ENCODE measurements around the gene SIAH2.

The SIAH2 gene

DNA sequence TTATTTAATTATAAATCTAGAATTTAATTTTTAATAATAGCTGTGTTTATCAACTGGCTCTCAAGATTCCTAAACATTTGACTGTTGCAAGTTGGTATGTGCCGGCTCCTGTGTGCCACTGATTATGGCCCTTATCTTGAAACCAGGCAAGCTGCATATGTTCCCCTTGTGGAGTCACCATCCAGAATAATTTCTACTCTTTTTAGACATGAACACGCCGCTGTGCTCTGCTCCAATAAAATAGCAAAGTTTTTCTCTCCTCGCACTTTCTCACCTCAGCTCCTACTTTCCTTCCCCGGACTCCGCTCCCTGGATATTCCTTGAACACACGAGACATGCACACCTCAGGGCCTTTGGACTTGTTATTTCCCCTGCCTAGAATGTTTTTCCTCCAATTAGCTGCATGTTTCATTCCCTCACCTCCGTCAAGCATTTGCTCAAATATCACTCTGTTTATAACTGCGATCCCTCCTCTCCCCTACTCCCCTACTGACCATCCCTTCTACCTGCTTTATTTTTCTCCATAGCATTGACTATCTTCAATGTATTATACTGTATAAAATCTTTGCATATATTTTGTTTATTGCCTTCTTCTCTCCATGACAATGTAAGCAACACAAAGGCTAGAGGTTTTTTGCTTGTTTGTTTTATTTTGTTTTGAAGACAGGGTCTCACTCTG is 33.1 kb downstream of the SIAH2 start:
- TF ChIP-seq, protein P1, sequence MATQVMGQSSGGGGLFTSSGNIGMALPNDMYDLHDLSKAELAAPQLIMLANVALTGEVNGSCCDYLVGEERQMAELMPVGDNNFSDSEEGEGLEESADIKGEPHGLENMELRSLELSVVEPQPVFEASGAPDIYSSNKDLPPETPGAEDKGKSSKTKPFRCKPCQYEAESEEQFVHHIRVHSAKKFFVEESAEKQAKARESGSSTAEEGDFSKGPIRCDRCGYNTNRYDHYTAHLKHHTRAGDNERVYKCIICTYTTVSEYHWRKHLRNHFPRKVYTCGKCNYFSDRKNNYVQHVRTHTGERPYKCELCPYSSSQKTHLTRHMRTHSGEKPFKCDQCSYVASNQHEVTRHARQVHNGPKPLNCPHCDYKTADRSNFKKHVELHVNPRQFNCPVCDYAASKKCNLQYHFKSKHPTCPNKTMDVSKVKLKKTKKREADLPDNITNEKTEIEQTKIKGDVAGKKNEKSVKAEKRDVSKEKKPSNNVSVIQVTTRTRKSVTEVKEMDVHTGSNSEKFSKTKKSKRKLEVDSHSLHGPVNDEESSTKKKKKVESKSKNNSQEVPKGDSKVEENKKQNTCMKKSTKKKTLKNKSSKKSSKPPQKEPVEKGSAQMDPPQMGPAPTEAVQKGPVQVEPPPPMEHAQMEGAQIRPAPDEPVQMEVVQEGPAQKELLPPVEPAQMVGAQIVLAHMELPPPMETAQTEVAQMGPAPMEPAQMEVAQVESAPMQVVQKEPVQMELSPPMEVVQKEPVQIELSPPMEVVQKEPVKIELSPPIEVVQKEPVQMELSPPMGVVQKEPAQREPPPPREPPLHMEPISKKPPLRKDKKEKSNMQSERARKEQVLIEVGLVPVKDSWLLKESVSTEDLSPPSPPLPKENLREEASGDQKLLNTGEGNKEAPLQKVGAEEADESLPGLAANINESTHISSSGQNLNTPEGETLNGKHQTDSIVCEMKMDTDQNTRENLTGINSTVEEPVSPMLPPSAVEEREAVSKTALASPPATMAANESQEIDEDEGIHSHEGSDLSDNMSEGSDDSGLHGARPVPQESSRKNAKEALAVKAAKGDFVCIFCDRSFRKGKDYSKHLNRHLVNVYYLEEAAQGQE (IDR thresholded peaks at IDR 0.05; ENCODE audit: insufficient replicate concordance, low read depth) = no peak
- TF ChIP-seq, protein P2, sequence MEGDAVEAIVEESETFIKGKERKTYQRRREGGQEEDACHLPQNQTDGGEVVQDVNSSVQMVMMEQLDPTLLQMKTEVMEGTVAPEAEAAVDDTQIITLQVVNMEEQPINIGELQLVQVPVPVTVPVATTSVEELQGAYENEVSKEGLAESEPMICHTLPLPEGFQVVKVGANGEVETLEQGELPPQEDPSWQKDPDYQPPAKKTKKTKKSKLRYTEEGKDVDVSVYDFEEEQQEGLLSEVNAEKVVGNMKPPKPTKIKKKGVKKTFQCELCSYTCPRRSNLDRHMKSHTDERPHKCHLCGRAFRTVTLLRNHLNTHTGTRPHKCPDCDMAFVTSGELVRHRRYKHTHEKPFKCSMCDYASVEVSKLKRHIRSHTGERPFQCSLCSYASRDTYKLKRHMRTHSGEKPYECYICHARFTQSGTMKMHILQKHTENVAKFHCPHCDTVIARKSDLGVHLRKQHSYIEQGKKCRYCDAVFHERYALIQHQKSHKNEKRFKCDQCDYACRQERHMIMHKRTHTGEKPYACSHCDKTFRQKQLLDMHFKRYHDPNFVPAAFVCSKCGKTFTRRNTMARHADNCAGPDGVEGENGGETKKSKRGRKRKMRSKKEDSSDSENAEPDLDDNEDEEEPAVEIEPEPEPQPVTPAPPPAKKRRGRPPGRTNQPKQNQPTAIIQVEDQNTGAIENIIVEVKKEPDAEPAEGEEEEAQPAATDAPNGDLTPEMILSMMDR (IDR thresholded peaks at IDR 0.05; ENCODE audit: insufficient read depth, low read length) = no peak
- TF ChIP-seq GABPA (IDR thresholded peaks at IDR 0.05; ENCODE audit: low read depth) (no peak), SPI1 (IDR thresholded peaks at IDR 0.05; ENCODE audit: borderline replicate concordance, low read depth) (no peak), POLR2AphosphoS5 (IDR thresholded peaks at IDR 0.05; ENCODE audit: low read depth) (no peak)
- DNase-seq (ENCODE audit: low read depth in 1 of 2, low spot score in 1 of 2) = no peak
- Histone ChIP-seq H3K27me3 (ENCODE audit: insufficient read depth, poor library complexity, severe bottlenecking) (no peaks in the 10 kb centered on the region), H3K4me3 (replicated peaks; ENCODE audit: insufficient read depth, low read length) (no peak overlapping the region), H3K27ac (replicated peaks) (no peak overlapping the region)

DNA sequence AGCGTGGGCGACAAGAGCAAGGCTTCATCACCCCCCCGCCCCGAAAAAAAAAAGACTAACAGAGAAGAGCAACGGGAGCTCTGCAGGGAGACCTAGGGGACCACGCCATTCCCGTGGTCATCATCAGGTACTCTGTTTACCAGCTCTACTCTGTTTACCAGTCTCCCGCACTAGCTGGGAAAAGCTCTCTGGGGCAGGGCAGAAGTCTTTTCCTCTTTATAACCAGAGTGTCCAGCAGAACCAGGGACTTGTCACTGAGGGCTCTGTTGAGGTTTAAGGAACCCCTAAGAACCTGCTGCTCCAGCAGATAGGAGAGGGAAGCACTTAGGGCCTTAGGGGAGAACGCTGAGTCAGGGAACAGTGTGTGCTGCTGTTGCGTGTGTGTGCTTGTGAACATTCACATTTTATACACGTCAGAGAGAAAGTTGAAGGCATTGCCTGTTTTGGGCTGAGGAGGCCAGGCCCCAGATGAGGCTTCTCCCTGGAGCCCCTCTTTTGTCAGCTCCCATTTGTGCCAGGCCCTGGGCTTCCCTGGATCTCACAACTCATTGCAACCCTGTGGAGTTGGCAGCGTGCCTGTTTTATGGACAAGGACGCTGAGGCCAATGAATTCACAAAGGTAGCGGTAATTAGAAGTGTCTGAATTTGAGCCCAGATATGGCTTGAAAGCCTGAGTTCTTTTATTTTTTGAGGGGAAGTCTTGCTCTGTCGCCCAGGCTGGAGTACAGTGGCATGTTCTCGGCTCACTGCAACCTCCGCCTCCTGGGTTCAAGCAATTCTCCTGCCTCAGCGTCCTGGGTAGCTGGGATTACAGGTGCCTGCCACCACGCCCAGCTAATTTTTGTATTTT is 35.1 kb downstream of the SIAH2 start:
- H3K27ac ChIP-seq (replicated peaks) = no peak overlapping the region
- no peak overlapping the region for H3K4me3 ChIP-seq (replicated peaks; ENCODE audit: insufficient read depth, low read length)
- no peaks in the 10 kb centered on the region for H3K27me3 ChIP-seq (ENCODE audit: insufficient read depth, poor library complexity, severe bottlenecking)
- DNase-seq (ENCODE audit: low read depth in 1 of 2, low spot score in 1 of 2) = no peak
- TF ChIP-seq GABPA (IDR thresholded peaks at IDR 0.05; ENCODE audit: low read depth) (no peak), SPI1 (IDR thresholded peaks at IDR 0.05; ENCODE audit: borderline replicate concordance, low read depth) (no peak), POLR2AphosphoS5 (IDR thresholded peaks at IDR 0.05; ENCODE audit: low read depth) (no peak)
- TF ChIP-seq, protein P1 (IDR thresholded peaks at IDR 0.05; ENCODE audit: insufficient replicate concordance, low read depth) = no peak
- TF ChIP-seq, protein P2 (IDR thresholded peaks at IDR 0.05; ENCODE audit: insufficient read depth, low read length) = no peak

DNA sequence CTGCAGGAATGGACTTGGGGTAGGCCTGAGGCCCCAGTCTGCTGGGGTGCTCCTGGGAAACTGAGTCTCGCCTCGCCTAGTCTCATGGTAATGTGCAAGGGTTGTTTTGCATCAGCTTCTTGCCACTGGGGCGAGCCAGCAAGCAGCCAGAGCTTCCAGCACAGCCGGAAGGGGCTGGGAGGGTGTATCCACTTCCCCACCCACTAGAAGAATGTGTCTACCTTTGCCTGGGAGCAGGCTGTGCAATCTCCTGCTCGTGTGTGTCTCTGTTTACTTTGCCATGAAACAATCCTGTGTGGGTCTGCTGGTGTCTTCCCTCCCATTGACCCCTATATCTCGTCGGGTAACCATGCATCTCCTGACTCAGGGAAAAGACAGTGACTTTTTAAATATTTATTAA is 37.4 kb downstream of the SIAH2 start:
- DNase-seq (ENCODE audit: low read depth in 1 of 2, low spot score in 1 of 2) = no peak
- no peaks in the 10 kb centered on the region for H3K27me3 ChIP-seq (ENCODE audit: insufficient read depth, poor library complexity, severe bottlenecking)
- no peak overlapping the region for H3K4me3 ChIP-seq (replicated peaks; ENCODE audit: insufficient read depth, low read length)
- no peak for TF ChIP-seq SPI1 (IDR thresholded peaks at IDR 0.05; ENCODE audit: borderline replicate concordance, low read depth)
- no peak overlapping the region for H3K27ac ChIP-seq (replicated peaks)

DNA sequence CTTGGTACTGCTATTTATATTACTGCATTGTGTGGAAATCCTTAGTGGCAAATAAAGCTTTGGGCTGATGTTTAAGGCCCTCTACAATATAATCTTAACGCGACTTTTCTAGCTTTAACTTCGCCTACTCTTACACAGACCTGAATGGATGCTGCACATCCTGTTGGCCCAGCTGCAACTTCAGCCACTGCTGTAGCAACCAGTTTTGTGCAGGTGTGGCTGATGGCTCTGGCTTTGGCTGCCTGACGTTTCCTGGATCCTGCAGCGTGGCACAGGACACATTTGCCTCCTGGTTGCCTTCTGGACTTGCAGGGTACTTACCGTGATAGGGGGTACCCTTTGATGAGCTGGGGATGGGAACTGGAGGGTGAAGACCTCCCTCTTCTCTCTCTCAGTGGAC is 39.0 kb downstream of the SIAH2 start:
- TF ChIP-seq POLR2AphosphoS5 (IDR thresholded peaks at IDR 0.05; ENCODE audit: low read depth) (no peak), GABPA (IDR thresholded peaks at IDR 0.05; ENCODE audit: low read depth) (no peak), SPI1 (IDR thresholded peaks at IDR 0.05; ENCODE audit: borderline replicate concordance, low read depth) (no peak)
- TF ChIP-seq, protein P1 (IDR thresholded peaks at IDR 0.05; ENCODE audit: insufficient replicate concordance, low read depth) = no peak
- TF ChIP-seq, protein P2 (IDR thresholded peaks at IDR 0.05; ENCODE audit: insufficient read depth, low read length) = no peak
- H3K27ac ChIP-seq (replicated peaks) = no peak overlapping the region
- DNase-seq (ENCODE audit: low read depth in 1 of 2, low spot score in 1 of 2) = no peak
- no peak overlapping the region for H3K4me3 ChIP-seq (replicated peaks; ENCODE audit: insufficient read depth, low read length)
- no peaks in the 10 kb centered on the region for H3K27me3 ChIP-seq (ENCODE audit: insufficient read depth, poor library complexity, severe bottlenecking)
